Measurements from ENCODE around the gene UBE2D4.
A peak's percentile ranks its signal among the peaks of the same experiment; 100 is the strongest.

UBE2D4 gene

GRCh38 chr7:43933902-43934560 lies 7.8 kb downstream of the UBE2D4 start:
- Histone ChIP-seq H3K36me3 (replicated peaks) (no peaks in the 10 kb centered on the region), H3K4me3 (ENCODE audit: low read depth, low read length) (no peak overlapping the region), H3K27ac (no peak overlapping the region), H3K27me3 (replicated peaks) (no peaks in the 10 kb centered on the region)
- in situ Hi-C loops (cut with HindIII; ENCODE audit: low pct_ligation_motif_present, low sequenced_read_pairs), result no loop called here
- no peak for DNase-seq
- TF ChIP-seq, protein P1, sequence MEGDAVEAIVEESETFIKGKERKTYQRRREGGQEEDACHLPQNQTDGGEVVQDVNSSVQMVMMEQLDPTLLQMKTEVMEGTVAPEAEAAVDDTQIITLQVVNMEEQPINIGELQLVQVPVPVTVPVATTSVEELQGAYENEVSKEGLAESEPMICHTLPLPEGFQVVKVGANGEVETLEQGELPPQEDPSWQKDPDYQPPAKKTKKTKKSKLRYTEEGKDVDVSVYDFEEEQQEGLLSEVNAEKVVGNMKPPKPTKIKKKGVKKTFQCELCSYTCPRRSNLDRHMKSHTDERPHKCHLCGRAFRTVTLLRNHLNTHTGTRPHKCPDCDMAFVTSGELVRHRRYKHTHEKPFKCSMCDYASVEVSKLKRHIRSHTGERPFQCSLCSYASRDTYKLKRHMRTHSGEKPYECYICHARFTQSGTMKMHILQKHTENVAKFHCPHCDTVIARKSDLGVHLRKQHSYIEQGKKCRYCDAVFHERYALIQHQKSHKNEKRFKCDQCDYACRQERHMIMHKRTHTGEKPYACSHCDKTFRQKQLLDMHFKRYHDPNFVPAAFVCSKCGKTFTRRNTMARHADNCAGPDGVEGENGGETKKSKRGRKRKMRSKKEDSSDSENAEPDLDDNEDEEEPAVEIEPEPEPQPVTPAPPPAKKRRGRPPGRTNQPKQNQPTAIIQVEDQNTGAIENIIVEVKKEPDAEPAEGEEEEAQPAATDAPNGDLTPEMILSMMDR (IDR thresholded peaks at IDR 0.05; ENCODE audit: low read depth, low read length, missing control alignments), result no peak

- TF ChIP-seq, protein P1 (IDR thresholded peaks at IDR 0.05; ENCODE audit: low read depth, low read length, missing control alignments), result no peak
- Histone ChIP-seq H3K27me3 (replicated peaks) (no peaks in the 10 kb centered on the region), H3K27ac (no peak overlapping the region), H3K4me3 (ENCODE audit: low read depth, low read length) (no peak overlapping the region), H3K36me3 (replicated peaks) (no peaks in the 10 kb centered on the region)
- in situ Hi-C loops (cut with HindIII; ENCODE audit: low pct_ligation_motif_present, low sequenced_read_pairs), result no loop called here
- no peak for DNase-seq
Observed at GRCh38 chr7:43937444-43937843, 11.2 kb downstream of the UBE2D4 start.

DNA sequence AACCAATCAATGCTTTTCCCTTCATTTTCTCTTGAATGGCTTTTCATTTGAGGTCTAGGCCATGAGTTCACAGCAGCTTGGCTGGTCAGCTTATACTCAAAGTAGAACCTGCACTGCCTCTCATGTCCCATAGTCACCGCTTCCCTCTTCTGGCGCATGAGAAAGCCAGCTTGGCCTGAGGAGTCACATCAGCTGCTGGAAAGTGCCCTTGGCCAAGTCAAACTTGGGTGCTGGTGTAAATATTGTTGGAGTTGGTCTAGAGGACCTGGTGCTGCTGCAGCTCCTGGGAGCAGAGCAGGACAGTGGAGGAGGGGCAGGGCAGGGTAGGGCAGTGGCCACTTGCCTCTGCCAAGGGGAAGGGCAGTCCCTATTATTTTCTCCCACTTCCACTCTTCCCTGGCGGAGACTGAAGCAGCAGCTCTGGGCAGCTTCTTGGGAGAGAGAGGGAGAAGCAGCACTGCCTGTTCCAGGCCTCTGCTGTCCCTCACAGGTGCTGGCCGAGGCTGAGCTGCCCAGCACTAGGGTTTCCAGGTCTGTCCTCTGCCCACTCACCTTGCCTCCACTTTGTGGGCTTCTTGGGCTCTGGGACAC lies 12.8 kb downstream of the UBE2D4 start:
- Histone ChIP-seq H3K27me3 (replicated peaks) (no peaks in the 10 kb centered on the region), H3K27ac (no peak overlapping the region), H3K4me3 (ENCODE audit: low read depth, low read length) (no peak overlapping the region), H3K36me3 (replicated peaks) (no peaks in the 10 kb centered on the region)
- in situ Hi-C loops (cut with HindIII; ENCODE audit: low pct_ligation_motif_present, low sequenced_read_pairs), result no loop called here
- TF ChIP-seq, protein P1 (IDR thresholded peaks at IDR 0.05; ENCODE audit: low read depth, low read length, missing control alignments), result no peak
- no peak for DNase-seq

DNA sequence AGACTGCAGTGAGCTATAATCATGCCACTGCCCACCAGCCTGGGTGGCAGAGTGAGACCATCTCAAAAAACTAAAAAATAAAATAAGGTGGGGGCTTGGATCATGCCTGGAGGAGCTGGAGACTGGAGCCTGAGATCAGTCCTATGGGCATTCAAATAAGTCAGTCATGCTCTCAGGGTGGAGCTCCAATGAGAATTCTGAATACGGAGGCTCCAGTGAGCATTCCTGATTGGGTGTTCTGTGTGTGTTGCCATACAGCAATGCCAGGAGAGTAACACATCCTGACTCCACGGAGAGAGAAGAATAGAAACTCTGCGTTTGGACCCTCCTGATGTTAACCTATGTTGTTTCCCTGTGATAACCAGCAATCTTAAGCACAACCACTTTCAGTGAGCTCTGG lies 16.0 kb downstream of the UBE2D4 start:
- TF ChIP-seq, protein P1 (IDR thresholded peaks at IDR 0.05; ENCODE audit: low read depth, low read length, missing control alignments), result no peak
- no peak overlapping the region for H3K4me3 ChIP-seq (ENCODE audit: low read depth, low read length)
- no peaks in the 10 kb centered on the region for H3K36me3 ChIP-seq (replicated peaks)
- H3K27ac ChIP-seq, result no peak overlapping the region
- H3K27me3 ChIP-seq (replicated peaks), result no peaks in the 10 kb centered on the region
- no peak for DNase-seq
- in situ Hi-C loops (cut with HindIII; ENCODE audit: low pct_ligation_motif_present, low sequenced_read_pairs), result no loop called here

GRCh38 chr7:43942997-43943396 lies 16.8 kb downstream of the UBE2D4 start:
- in situ Hi-C loops (cut with HindIII; ENCODE audit: low pct_ligation_motif_present, low sequenced_read_pairs), result no loop called here
- no peaks in the 10 kb centered on the region for H3K36me3 ChIP-seq (replicated peaks)
- H3K27me3 ChIP-seq (replicated peaks), result no peaks in the 10 kb centered on the region
- DNase-seq, result no peak
- no peak overlapping the region for H3K27ac ChIP-seq
- H3K4me3 ChIP-seq (ENCODE audit: low read depth, low read length), result no peak overlapping the region
- TF ChIP-seq, protein P1 (IDR thresholded peaks at IDR 0.05; ENCODE audit: low read depth, low read length, missing control alignments), result peak; percentile 23
